Measurements from ENCODE around the gene RAB8B. TPM values are rescaled to one million over a fixed set of nuclear protein-coding genes. Genes with fewer than 3 reads are reported as not detected.

RAB8B gene
- total RNA-seq, 3 donors from 2014 or later = 31.3 to 46.2 (median 36.7) TPM

DNA sequence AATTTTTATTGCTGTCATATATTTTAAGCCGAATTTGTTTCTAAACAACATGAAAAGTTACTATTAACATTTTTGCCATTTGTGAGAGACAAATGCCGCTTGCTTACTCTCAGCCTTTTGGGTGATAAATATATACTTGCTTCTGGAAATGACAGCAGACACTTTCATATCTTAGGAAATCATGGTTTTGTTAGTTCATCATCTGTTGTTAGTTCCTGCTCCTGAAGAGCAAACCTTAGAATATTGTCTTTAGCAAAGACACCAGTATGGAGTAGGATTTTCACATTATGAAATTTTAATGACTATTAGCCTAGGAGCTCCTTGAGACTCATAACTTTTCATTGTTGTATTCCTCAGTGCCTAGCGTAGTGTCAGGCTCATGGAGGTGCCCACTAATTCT, 36.0 kb downstream of the RAB8B start:
- no peaks in the 10 kb centered on the region for H3K27me3 ChIP-seq
- DNase-seq (ENCODE audit: low spot score in 2 of 2) = no peak
- no peaks in the 10 kb centered on the region for H3K36me3 ChIP-seq
- no peak overlapping the region for H3K4me3 ChIP-seq
- no peak overlapping the region for H3K27ac ChIP-seq
- no peak for TF ChIP-seq POLR2A (IDR thresholded peaks at IDR 0.05)
- TF ChIP-seq POLR2AphosphoS5 (IDR thresholded peaks at IDR 0.05) = no peak
- no peak for TF ChIP-seq CTCF (IDR thresholded peaks at IDR 0.05)
- H3K9me3 ChIP-seq = no peaks in the 10 kb centered on the region
- intact Hi-C loops (cut with DNase I; ENCODE audit: low total_unique reads) = no loop called here
- H3K4me1 ChIP-seq = no peaks in the 10 kb centered on the region

GRCh38 chr15:63226155-63226883, 36.9 kb downstream of the RAB8B start:
- no peak overlapping the region for H3K27ac ChIP-seq
- no peaks in the 10 kb centered on the region for H3K27me3 ChIP-seq
- H3K4me1 ChIP-seq = no peaks in the 10 kb centered on the region
- no peaks in the 10 kb centered on the region for H3K36me3 ChIP-seq
- H3K9me3 ChIP-seq = no peaks in the 10 kb centered on the region
- no peak for TF ChIP-seq POLR2AphosphoS5 (IDR thresholded peaks at IDR 0.05)
- no peak for TF ChIP-seq CTCF (IDR thresholded peaks at IDR 0.05)
- TF ChIP-seq POLR2A (IDR thresholded peaks at IDR 0.05) = no peak
- no peak for DNase-seq (ENCODE audit: low spot score in 2 of 2)
- intact Hi-C loops (cut with DNase I; ENCODE audit: low total_unique reads) = no loop called here
- no peak overlapping the region for H3K4me3 ChIP-seq

DNA sequence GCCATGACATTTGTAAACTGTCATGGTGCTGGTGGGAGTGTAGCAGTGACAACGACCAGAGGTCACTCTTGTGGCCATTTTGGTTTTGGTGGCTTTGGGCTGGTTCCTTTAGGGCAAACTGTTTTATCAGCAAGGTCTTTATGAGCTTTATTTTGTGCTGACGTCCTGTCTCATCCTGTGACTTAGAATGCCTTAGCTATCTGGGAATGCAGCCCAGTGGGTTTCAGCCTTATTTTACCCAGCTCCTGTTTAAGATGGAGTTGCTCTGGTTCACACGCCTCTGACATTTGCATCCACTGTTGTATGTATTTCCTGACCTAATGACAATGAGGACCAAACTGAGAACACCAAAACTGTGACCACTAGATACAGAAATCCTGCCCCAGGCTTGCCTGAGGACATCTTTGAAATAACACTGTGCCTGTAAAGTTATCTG, 37.6 kb downstream of the RAB8B start:
- no peaks in the 10 kb centered on the region for H3K27me3 ChIP-seq
- DNase-seq (ENCODE audit: low spot score in 2 of 2) = no peak
- no peaks in the 10 kb centered on the region for H3K36me3 ChIP-seq
- intact Hi-C loops (cut with DNase I; ENCODE audit: low total_unique reads) = no loop called here
- TF ChIP-seq POLR2AphosphoS5 (IDR thresholded peaks at IDR 0.05) (no peak), CTCF (IDR thresholded peaks at IDR 0.05) (no peak), POLR2A (IDR thresholded peaks at IDR 0.05) (no peak)
- H3K9me3 ChIP-seq = no peaks in the 10 kb centered on the region
- H3K4me3 ChIP-seq = no peak overlapping the region
- H3K4me1 ChIP-seq = no peaks in the 10 kb centered on the region
- no peak overlapping the region for H3K27ac ChIP-seq

- no peaks in the 10 kb centered on the region for H3K4me1 ChIP-seq
- no peaks in the 10 kb centered on the region for H3K27me3 ChIP-seq
- no peaks in the 10 kb centered on the region for H3K36me3 ChIP-seq
- no peak overlapping the region for H3K4me3 ChIP-seq
- intact Hi-C loops (cut with DNase I; ENCODE audit: low total_unique reads) = no loop called here
- H3K9me3 ChIP-seq = no peaks in the 10 kb centered on the region
- no peak for DNase-seq (ENCODE audit: low spot score in 2 of 2)
- H3K27ac ChIP-seq = no peak overlapping the region
- no peak for TF ChIP-seq POLR2A (IDR thresholded peaks at IDR 0.05)
These were observed 38.3 kb downstream of the RAB8B start for GRCh38 chr15:63227689-63228088.

- DNase-seq (ENCODE audit: low spot score in 2 of 2) = no peak
- H3K4me3 ChIP-seq = no peak overlapping the region
- intact Hi-C loops (cut with DNase I; ENCODE audit: low total_unique reads) = no loop called here
- no peaks in the 10 kb centered on the region for H3K36me3 ChIP-seq
- H3K27me3 ChIP-seq = no peaks in the 10 kb centered on the region
- H3K4me1 ChIP-seq = peaks cover 0 to 10% of the 10 kb centered on the region in 2 donors
- no peak overlapping the region for H3K27ac ChIP-seq
- TF ChIP-seq CTCF (IDR thresholded peaks at IDR 0.05) = no peak
- no peak for TF ChIP-seq POLR2AphosphoS5 (IDR thresholded peaks at IDR 0.05)
- no peaks in the 10 kb centered on the region for H3K9me3 ChIP-seq
These were observed 41.8 kb downstream of the RAB8B start for GRCh38 chr15:63231206-63231605.

Measured in breast epithelium (tissue), 4 donors.